ENCODE measurements around the gene FLVCR2. TPM values are rescaled to one million over a fixed set of nuclear protein-coding genes. Genes with fewer than 3 reads are reported as not detected.

Gene FLVCR2
- total and polyA plus RNA-seq, 8 donors = 0.33 to 6.3 (median 2.4) TPM

DNA sequence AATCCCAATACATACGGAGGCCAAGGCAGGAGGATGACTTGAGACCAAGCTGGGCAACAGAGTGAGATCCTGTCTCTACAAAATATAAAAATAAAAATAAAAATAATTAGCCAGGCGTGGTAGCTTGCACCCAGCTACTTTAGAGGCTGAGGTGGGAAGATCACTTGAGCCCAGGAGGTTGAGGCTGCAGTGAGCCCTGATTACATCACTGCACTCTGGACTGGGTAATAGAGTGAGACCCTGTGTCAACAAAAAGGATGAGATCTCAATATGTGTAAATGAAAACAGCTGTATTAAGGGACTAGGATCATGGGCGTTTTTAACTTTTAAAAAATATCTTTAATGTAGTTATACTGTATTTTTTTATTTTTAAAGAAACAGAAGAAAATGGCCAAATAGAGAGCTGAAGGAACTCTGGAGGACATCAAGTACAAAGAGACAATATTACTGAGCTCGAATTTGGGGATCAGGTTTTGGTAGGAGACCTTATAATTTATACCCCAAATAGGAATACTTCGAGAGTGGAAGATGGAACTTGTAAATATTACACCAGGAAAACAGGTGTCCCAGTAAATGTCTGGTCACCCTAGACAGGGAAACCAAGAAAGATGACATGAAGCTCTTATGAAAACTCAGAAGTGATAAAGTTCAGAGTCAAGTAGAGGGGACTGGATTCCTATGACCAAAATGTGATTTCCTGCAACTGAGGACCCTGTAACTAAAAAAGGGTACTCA is 43.1 kb upstream of the FLVCR2 start:
- H3K27me3 ChIP-seq = no peaks in the 10 kb centered on the region
- TF ChIP-seq, protein P1, sequence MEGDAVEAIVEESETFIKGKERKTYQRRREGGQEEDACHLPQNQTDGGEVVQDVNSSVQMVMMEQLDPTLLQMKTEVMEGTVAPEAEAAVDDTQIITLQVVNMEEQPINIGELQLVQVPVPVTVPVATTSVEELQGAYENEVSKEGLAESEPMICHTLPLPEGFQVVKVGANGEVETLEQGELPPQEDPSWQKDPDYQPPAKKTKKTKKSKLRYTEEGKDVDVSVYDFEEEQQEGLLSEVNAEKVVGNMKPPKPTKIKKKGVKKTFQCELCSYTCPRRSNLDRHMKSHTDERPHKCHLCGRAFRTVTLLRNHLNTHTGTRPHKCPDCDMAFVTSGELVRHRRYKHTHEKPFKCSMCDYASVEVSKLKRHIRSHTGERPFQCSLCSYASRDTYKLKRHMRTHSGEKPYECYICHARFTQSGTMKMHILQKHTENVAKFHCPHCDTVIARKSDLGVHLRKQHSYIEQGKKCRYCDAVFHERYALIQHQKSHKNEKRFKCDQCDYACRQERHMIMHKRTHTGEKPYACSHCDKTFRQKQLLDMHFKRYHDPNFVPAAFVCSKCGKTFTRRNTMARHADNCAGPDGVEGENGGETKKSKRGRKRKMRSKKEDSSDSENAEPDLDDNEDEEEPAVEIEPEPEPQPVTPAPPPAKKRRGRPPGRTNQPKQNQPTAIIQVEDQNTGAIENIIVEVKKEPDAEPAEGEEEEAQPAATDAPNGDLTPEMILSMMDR (IDR thresholded peaks at IDR 0.05) = no peak
- no peaks in the 10 kb centered on the region for H3K36me3 ChIP-seq
- no peak overlapping the region for H3K27ac ChIP-seq
- intact Hi-C loops (cut with DNase I) = no loop called here
- 67 to 74% methylated on average over 5 of the region's 5 CpGs for WGBS, 2 donors
- no peaks in the 10 kb centered on the region for H3K9me3 ChIP-seq
- ATAC-seq (peak in 1 of 4 donors; percentile 11), DNase-seq (no peak), FAIRE-seq (no peak)
- no peaks in the 10 kb centered on the region for H3K4me1 ChIP-seq
- H3K4me3 ChIP-seq = no peak overlapping the region

GRCh38 chr14:75537071-75537470 is 41.3 kb upstream of the FLVCR2 start:
- no peaks in the 10 kb centered on the region for H3K9me3 ChIP-seq
- no peak overlapping the region for H3K27ac ChIP-seq
- H3K36me3 ChIP-seq = no peaks in the 10 kb centered on the region
- ATAC-seq (no peak), DNase-seq (no peak), FAIRE-seq (no peak)
- no peaks in the 10 kb centered on the region for H3K27me3 ChIP-seq
- no peaks in the 10 kb centered on the region for H3K4me1 ChIP-seq
- intact Hi-C loops (cut with DNase I) = no loop called here
- TF ChIP-seq, protein P1 (IDR thresholded peaks at IDR 0.05) = no peak
- no peak overlapping the region for H3K4me3 ChIP-seq
- WGBS, 2 donors = 85 to 91% methylated on average over 4 of the region's 4 CpGs

DNA sequence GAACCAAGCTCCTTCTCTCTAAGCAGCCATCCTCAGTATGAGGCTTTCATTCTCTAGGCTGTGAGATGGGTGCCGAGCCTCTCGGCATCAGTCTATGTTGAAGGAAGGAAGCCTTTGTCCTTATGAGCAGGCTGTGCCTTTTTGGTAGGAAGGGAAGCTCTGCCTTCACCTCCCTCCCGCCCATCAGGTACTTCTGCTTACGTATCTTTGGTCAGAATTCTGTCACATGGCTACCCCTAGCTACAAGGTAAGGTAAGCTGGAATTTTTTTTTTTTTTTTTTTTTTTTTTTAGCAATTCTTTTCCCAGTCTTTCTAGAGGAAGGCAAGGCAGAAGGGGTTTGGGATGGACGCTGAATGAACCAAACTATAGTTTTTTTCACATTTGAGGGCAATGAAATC is 39.3 kb upstream of the FLVCR2 start:
- Histone ChIP-seq H3K36me3 (no peaks in the 10 kb centered on the region), H3K4me1 (peaks cover 0 to 4% (median 0%) of the 10 kb centered on the region in 3 donors), H3K9me3 (no peaks in the 10 kb centered on the region), H3K4me3 (no peak overlapping the region), H3K27ac (no peak overlapping the region), H3K27me3 (no peaks in the 10 kb centered on the region)
- TF ChIP-seq, protein P1 (IDR thresholded peaks at IDR 0.05) = no peak
- 88 to 97% methylated on average over 5 of the region's 5 CpGs for WGBS, 2 donors
- no peak for ATAC-seq
- no peak for FAIRE-seq
- intact Hi-C loops (cut with DNase I) = no loop called here
- no peak for DNase-seq

DNA sequence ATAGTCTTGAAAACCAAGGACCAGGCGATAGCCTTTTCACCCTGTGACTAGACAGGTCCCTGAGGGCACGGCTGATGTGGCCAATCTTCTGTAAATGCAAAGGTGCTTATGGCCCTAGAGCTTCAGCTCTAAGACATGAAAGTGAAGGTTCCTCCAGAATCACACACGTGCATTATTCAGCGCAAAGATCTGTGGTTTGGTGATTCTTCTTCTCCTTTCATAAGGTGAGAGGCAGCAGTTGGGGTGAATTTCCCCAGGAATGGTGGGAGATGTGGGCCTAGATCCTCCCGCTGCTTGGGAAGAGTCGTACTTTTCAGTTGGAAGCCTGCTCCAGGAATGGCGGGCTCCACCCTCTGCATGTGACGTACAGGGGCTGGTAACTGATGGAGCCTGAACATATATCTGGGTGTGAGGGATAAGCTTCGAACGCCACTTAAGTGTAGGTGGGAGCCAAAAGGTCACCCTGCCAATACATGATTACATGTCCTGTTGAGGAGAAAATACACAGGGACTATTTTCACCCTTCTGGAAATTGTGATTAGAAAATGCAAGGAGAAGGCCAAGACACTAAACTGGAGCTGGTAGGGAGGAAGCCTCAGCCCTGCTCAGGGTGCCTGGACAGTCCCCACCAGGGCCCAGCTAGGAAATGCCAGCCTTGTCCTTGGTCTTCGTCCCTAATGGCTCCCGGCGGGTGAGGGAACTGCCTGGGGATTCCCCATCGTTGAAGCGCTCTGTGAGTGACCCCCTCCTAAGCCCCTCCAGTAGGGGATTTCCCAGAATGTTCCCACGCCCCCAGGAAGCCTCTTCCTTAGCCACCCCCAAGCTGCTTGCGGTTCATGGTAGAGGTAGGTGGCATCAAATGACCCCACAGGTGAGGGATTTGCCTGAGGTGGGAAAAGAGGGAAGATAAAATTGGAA is 38.6 kb upstream of the FLVCR2 start:
- FAIRE-seq = no peak
- ATAC-seq = peak in 1 of 4 donors; percentile 22
- Histone ChIP-seq H3K27me3 (no peaks in the 10 kb centered on the region), H3K4me1 (peaks cover 0 to 4% (median 0%) of the 10 kb centered on the region in 3 donors), H3K27ac (no peak overlapping the region), H3K4me3 (no peak overlapping the region), H3K9me3 (no peaks in the 10 kb centered on the region), H3K36me3 (no peaks in the 10 kb centered on the region)
- WGBS, 2 donors = 71 to 79% methylated on average over 17 of the region's 17 CpGs
- TF ChIP-seq, protein P1 (IDR thresholded peaks at IDR 0.05) = no peak
- DNase-seq = no peak
- intact Hi-C loops (cut with DNase I) = no loop called here
